Vagina (tissue), 2 donors: ENCODE measurements around the gene DAB1. TPM values are rescaled to one million over a fixed set of nuclear protein-coding genes. Genes with fewer than 3 reads are reported as not detected.

Experiments
- DNase-seq, 2 donors: peaks; one replicate each; pipeline ENCODE4 v3.0.0-alpha.2; 2017; ENCODE audit errors: extremely low spot score in 2 of 2
- H3K27ac ChIP-seq: fragments of 200-600 bp; sonication (generic); one replicate; pipeline ENCODE4 v1.5.1; 2019
- H3K27me3 ChIP-seq: fragments of 200-600 bp; sonication (generic); one replicate; pipeline ENCODE4 v1.5.1; 2019
- H3K36me3 ChIP-seq, 2 donors: fragments of 200-600 bp; sonication (generic); one replicate each; pipeline ENCODE4 v1.5.1; 2017 to 2019
- H3K4me1 ChIP-seq: fragments of 200-600 bp; sonication (generic); one replicate; pipeline ENCODE4 v1.5.1; 2019
- H3K4me3 ChIP-seq, 2 donors: fragments of 200-600 bp; sonication (generic); 1 replicate in 1 of 2; 2 replicates in 1 of 2; pipeline ENCODE4 v1.5.1; 2016 to 2019
- H3K9me3 ChIP-seq: fragments of 200-600 bp; sonication (generic); one replicate; pipeline ENCODE4 v1.5.1; 2019
- CTCF ChIP-seq, 3 experiments: fragments of 450-650 bp in 2 of 3; fragments of 200-600 bp in 1 of 3; sonication (generic) in 1 of 3; IDR thresholded peaks; one replicate each; pipeline ENCODE4 v1.5.1; 2017 to 2019; ENCODE audit warnings: antibody characterized with exemption in 3 of 3, mild to moderate bottlenecking in 2 of 3, moderate library complexity in 2 of 3
- POLR2A ChIP-seq, 2 donors: fragments of 450-650 bp; IDR thresholded peaks; one replicate each; pipeline ENCODE4 v1.6.1; 2017; ENCODE audit warnings: antibody characterized with exemption in 2 of 2, mild to moderate bottlenecking in 2 of 2, moderate library complexity in 2 of 2
- POLR2AphosphoS5 ChIP-seq, 2 donors: sonication (generic); formaldehyde crosslinking; IDR thresholded peaks; one replicate each; pipeline ENCODE4 v1.9.0; 2017; ENCODE audit warnings: antibody characterized with exemption in 2 of 2, mild to moderate bottlenecking in 2 of 2, low read depth in 1 of 2; ENCODE audit not compliant: insufficient read depth in 1 of 2
- intact Hi-C: fragments of 100-400 bp; cut with DNase I; formaldehyde crosslinking; loops from one replicate; pipeline ENCODE4 v1.15.1; 2023
- total RNA-seq: library from RNA; depleted of rRNA; stranded (reverse); fragments of >200 nt; gene quantifications from one replicate; pipeline ENCODE4 v1.2.3, GENCODE V29; 2016

The DAB1 gene
- total RNA-seq, 1 donor from 2014 or later = 0.25 TPM

DNA sequence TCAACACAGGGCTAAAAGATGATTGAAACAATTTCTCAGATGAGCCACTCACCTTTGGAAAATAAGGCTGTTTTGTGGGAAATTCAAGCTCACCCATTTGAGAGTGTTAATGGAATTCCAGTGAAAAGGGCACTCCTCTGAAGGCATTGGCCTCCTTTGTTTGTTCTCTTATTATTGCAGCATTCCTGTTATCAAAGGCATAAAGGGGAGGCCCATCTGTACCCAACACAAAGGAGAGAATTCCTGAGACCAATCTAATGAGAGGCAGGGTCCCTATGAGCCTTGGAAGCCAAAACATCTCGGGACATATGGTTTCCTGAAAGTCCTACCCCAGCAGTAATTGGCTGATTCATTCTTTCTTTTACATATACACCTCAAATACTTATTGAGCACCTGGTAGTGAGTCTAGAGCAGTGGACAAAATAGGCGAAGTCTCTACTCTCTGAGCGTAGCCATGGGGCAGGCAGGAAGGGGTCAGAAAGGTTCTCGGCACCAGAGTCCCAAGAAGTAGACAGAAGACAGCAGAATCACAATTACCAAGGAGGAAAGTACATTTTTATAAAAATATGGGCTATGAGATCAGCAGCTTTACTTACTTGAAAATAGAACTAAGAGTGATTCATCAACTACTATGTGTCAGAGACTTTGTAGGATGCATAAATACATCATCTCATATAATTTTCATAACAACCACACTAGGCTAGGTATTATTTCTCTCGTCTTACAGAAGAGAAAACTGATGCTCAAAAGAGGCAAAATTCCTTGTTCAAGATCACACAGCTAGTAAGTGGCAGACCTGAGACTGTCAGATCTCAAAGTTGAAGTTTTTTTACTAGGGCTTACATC is 218.7 kb downstream of the DAB1 start:
- Histone ChIP-seq H3K27me3 (no peaks in the 10 kb centered on the region), H3K36me3 (no peaks in the 10 kb centered on the region), H3K27ac (no peak overlapping the region), H3K4me3 (no peak overlapping the region), H3K4me1 (no peaks in the 10 kb centered on the region), H3K9me3 (no peaks in the 10 kb centered on the region)
- no peak for DNase-seq
- no peak for TF ChIP-seq POLR2AphosphoS5 (IDR thresholded peaks at IDR 0.05; ENCODE audit: insufficient read depth in 1 of 2, low read depth in 1 of 2)
- no peak for TF ChIP-seq CTCF (IDR thresholded peaks at IDR 0.05)
- TF ChIP-seq POLR2A (IDR thresholded peaks at IDR 0.05) = no peak
- intact Hi-C loops = no loop called here

DNA sequence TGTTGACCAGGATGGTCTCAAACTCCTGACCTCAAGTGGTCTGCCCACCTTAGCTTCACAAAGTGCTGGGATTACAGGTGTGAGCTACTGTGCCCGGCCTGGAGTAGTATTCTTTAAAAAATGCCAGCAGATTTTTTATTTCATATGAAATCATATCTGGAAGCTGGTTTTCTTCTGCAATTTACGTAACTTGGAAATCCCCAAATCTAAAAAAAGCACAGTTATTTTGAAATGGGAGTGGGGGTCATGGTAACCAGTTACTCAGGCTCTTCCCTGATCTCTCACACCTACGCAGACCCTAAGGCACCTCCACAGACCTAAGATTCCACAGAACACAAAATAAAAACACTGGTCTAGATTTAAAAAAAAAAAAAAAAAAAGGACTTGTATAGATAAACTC is 219.8 kb downstream of the DAB1 start:
- no peak for TF ChIP-seq POLR2A (IDR thresholded peaks at IDR 0.05)
- TF ChIP-seq POLR2AphosphoS5 (IDR thresholded peaks at IDR 0.05; ENCODE audit: insufficient read depth in 1 of 2, low read depth in 1 of 2) = no peak
- no peak for TF ChIP-seq CTCF (IDR thresholded peaks at IDR 0.05)
- H3K9me3 ChIP-seq = no peaks in the 10 kb centered on the region
- no peaks in the 10 kb centered on the region for H3K36me3 ChIP-seq
- intact Hi-C loops = no loop called here
- no peaks in the 10 kb centered on the region for H3K27me3 ChIP-seq
- no peak overlapping the region for H3K4me3 ChIP-seq
- no peak for DNase-seq
- no peak overlapping the region for H3K27ac ChIP-seq
- H3K4me1 ChIP-seq = no peaks in the 10 kb centered on the region

- no peak overlapping the region for H3K4me3 ChIP-seq
- H3K27me3 ChIP-seq = no peaks in the 10 kb centered on the region
- no peaks in the 10 kb centered on the region for H3K36me3 ChIP-seq
- H3K4me1 ChIP-seq = no peaks in the 10 kb centered on the region
- no peak overlapping the region for H3K27ac ChIP-seq
- no peak for DNase-seq
- TF ChIP-seq POLR2AphosphoS5 (IDR thresholded peaks at IDR 0.05; ENCODE audit: insufficient read depth in 1 of 2, low read depth in 1 of 2) = no peak
- no peak for TF ChIP-seq CTCF (IDR thresholded peaks at IDR 0.05)
- TF ChIP-seq POLR2A (IDR thresholded peaks at IDR 0.05) = no peak
- intact Hi-C loops = no loop called here
- no peaks in the 10 kb centered on the region for H3K9me3 ChIP-seq
These were observed 221.6 kb downstream of the DAB1 start for GRCh38 chr1:57202241-57202640.

DNA sequence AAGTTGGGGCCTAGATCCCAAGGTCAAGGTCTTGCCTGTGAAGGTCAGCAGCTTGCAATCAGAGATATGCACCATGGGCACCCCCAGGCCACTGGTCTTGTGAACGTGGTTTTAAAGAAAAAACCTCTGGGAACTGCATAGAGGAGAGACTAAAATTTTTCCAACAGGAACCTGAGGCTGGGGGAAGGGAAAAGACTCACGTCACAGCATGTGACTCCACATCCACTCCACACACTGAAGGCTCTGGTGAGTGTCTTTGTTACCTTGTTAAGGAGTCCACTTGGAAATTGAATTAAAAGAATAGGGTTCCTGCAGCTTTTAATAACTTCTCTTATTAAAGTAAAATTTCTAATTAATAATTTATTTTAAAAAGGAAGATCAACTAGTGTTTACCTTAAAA is 224.9 kb downstream of the DAB1 start:
- intact Hi-C loops = no loop called here
- no peak for DNase-seq
- H3K4me3 ChIP-seq = no peak overlapping the region
- H3K36me3 ChIP-seq = no peaks in the 10 kb centered on the region
- TF ChIP-seq POLR2AphosphoS5 (IDR thresholded peaks at IDR 0.05; ENCODE audit: insufficient read depth in 1 of 2, low read depth in 1 of 2) = no peak
- TF ChIP-seq CTCF (IDR thresholded peaks at IDR 0.05) = no peak
- TF ChIP-seq POLR2A (IDR thresholded peaks at IDR 0.05) = no peak
- no peaks in the 10 kb centered on the region for H3K27me3 ChIP-seq
- no peaks in the 10 kb centered on the region for H3K4me1 ChIP-seq
- H3K9me3 ChIP-seq = no peaks in the 10 kb centered on the region
- no peak overlapping the region for H3K27ac ChIP-seq

DNA sequence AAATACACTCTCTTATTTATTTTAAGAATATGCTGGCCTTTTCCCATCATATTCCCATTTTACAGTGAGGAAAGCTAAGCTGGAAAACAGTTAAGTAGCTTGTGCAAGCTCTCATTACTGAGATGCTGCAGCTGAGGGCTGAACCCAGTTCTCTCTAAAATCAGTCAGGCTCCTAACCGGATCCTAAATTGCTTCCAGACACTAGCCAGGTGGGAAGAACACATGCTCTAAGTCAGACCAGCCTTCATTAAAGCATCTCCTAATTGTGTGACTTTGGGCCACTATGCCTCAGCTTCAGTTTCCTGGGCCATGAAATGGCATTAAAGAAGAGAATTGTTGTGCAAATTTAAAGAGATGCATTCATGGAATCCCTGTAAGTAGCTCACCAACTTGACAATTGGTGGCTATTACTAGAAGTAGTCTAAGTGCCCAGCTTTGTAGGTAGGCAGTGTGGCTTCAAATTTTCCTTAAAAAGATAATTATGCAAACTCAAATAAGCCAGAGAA is 228.4 kb downstream of the DAB1 start:
- no peaks in the 10 kb centered on the region for H3K27me3 ChIP-seq
- intact Hi-C loops = no loop called here
- no peaks in the 10 kb centered on the region for H3K9me3 ChIP-seq
- no peaks in the 10 kb centered on the region for H3K4me1 ChIP-seq
- no peak for DNase-seq
- no peaks in the 10 kb centered on the region for H3K36me3 ChIP-seq
- TF ChIP-seq CTCF (IDR thresholded peaks at IDR 0.05) (no peak), POLR2A (IDR thresholded peaks at IDR 0.05) (no peak), POLR2AphosphoS5 (IDR thresholded peaks at IDR 0.05; ENCODE audit: insufficient read depth in 1 of 2, low read depth in 1 of 2) (no peak)
- no peak overlapping the region for H3K27ac ChIP-seq
- H3K4me3 ChIP-seq = no peak overlapping the region
